Measurements from ENCODE around the gene SEZ6L. TPM values are rescaled to one million over a fixed set of nuclear protein-coding genes. Genes with fewer than 3 reads are reported as not detected.

SEZ6L gene
- polyA plus RNA-seq, 12 donors: 0.35 to 3.6 (median 0.59) TPM; not detected in 2

DNA sequence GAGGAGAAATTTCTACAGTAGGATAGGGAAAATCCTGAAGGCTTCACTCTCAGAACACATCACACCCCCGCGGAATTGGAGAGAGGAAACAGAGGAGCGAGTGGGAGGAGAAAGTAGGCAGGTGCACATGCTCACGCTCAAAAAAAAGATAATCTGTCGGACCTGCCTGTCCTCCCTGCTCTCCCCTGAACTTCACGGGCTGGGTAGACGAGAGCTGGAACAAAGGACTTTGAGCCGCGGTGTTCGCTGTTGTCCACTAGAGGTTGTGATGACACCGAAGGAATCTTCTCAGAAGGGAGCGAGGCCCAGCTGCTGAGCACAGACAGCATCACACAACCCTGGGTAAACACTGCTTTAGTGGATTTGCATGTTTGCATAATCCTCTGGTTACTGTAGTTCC lies 5.0 kb downstream of the SEZ6L start:
- no peak for DNase-seq

DNA sequence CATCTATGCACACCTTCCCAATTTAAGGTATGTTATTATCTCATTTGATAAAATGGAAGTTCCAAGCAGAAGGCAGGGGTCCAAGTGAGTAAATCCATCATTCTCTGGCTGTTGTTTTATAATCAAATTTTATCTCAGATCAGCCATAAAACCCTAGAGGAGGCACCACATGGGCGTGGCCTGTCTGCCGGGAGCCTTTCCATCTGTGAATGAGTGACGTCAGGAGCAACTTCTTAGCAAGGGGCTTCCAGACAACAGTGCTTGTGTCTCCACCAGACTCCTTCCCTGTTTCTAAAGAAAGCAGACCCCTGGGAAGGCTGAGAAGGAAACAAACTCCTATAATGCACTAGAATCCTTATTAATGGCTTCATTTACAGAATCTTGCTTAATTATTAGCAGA lies 13.5 kb downstream of the SEZ6L start:
- no peak for DNase-seq

GRCh38 chr22:26185190-26185589 lies 15.9 kb downstream of the SEZ6L start:
- DNase-seq: no peak

GRCh38 chr22:26188341-26188740 lies 19.1 kb downstream of the SEZ6L start:
- DNase-seq: no peak

GRCh38 chr22:26194313-26194712 lies 25.1 kb downstream of the SEZ6L start:
- DNase-seq: no peak

- DNase-seq: no peak
Observed at GRCh38 chr22:26194877-26195276, 25.6 kb downstream of the SEZ6L start.

DNA sequence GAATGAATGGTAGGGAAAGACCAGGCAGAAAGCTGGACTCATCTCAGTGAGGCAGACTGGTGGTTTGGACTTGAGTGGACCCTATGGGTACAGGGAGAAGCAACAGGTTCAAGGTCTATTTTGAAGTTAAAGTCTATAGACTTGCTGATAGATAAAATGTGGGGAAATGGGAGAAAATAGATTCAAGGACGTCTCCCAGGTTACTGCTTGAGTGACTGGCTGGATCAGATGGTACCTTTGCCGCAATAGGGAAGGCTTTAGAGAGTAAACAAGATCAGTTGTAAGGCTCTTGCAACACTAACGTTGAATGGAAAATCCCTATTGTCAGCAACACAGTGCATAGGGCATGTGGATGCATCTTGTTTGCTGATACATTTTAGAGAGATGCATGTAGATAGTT lies 27.4 kb downstream of the SEZ6L start:
- DNase-seq: no peak

DNA sequence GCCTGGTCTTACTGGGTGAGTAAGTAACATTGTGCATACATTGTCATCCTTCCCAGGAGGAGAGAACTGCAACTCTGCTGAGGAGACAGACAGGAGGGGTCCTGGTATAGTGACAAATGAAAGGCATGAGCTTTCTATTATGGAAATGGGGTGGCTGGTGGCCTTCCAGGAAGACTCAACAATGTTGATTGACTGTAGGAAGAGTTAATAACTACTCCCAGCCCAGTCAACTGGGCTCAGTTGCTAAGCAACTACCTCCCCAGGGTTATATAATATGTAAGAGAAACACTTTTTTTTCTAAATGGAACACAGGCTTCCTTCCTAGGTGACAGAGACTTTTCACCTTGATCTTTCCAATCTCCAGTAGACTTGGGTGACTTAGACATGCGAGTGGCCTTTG lies 28.2 kb downstream of the SEZ6L start:
- DNase-seq: no peak

- DNase-seq: no peak
Observed at GRCh38 chr22:26199665-26200064, 30.4 kb downstream of the SEZ6L start.

DNA sequence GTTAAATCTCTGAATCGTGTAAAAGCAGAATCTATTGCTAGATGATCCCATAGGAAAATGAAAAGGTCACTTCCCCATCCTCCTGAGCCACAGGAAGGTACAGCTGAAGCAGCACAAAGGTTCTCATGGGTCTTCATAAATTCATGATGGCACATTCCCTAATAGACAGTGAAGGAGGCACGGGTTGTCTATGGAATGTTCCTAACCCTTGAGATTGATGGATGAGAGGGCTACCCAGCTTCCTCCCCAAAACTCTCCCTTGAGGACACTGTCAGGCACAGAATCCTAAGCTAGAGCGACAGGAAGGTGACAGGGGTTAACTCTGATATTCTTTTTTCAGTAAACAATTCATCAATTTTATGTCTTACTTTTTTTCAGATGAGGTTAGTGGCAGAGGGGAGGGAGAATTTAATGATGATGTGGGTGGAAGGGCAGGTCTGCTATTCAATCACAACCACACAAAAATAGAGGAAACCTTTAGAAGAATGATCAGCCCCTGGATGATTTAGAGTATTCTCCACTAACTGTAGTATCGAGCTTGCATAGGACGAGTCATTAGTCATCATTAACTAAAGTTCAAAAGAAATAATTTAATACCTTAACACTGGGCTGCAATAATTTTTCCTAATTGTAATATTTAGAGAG lies 33.1 kb downstream of the SEZ6L start:
- DNase-seq: no peak

GRCh38 chr22:26205494-26205893 lies 36.2 kb downstream of the SEZ6L start:
- no peak for DNase-seq

- no peak for DNase-seq
Observed at GRCh38 chr22:26210334-26210733, 41.1 kb downstream of the SEZ6L start.

GRCh38 chr22:26213826-26214225 lies 44.6 kb downstream of the SEZ6L start:
- no peak for DNase-seq

DNA sequence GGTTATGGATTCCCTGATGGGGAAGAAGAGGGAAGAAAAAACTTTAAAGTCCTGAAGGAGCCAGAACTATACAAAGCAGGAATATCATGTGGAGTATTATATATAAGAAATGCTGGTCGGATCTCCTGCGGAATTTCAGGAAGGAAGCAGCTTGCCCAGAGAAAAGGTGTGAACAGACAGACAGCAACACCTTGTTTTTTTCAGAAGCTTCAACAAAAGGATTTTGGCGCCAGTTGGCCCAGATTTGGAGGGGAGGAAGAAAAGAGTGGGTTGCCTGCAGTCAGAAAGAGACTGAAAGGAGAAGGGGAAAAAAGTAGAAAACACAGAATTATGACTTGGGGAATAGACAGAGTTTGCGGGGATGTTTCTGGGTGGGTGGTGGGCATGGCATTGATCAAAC lies 45.2 kb downstream of the SEZ6L start:
- DNase-seq: no peak

DNA sequence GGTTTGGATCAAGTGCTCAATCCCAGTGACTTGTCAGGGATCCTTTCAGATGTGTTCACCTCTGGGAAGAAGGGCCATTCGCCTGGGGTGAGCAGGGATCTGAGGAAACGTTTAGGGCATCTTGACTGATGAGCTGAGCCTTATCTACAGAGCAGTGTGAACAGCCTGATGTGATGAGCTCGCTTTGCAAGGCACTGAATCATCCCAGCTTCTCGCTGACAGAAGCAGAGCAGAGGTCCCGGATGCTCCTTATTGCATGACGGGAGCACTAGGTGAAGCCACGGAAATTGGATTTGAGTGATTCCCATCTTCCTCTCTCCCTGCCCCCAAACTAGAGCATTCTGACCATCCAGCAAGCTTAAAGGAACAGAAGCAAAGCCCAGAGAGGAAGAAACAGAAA lies 46.5 kb downstream of the SEZ6L start:
- DNase-seq: no peak

DNA sequence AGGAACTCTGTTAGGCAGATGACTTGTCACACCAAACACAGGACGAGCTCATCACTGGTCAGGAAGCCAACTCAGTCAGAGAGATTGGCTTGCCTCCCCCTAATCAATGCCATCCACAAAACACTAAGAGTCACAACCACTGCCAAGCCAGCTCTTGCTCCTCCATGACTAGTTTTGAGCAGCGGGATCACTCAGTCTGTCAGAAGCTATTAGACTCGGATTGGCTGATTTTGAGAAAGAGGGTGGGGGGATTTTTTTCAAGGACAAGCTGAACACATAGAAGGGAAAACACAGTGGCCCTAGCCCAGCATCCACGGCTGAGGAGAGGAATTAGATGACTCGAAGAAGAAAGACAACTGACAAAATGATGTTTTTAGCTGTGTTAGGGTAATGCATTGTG lies 55.9 kb downstream of the SEZ6L start:
- no peak for DNase-seq

DNA sequence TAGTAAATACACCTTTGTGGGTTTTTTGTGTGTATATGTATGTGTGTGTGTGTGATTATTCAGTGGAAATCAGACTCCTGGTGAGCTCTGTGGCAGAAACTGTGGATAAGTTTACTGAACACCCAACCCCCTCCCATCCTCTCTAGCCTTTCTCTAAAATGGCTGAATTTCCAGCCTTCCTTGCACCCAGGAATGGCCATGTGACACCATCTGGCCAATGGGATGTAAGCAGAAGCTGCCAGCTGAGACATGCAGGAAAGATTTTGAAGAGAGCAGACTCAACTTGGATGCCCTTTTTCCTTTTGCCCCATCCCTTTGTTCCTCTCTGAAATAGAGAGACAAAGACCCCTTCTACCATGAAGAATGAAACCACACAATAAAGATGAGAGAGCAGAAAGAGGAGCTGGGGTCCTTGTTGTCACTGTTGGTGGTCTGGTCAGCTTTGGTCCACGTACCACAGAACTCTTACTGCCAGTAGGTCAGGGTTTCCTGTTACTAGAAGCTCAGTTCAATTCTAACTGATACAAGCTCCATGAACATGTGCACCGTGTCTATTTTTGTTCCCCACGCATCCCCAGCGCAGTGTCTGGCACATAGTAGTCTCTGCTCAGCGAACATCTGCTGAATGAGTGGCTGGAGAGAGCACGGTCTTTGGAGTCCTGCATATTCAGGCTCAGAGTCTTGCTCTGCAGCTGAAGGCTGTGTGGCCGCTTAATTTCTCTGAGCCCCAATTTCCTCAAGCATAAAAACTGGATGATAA lies 57.5 kb downstream of the SEZ6L start:
- DNase-seq: no peak

GRCh38 chr22:26229910-26230309 lies 60.6 kb downstream of the SEZ6L start:
- no peak for DNase-seq

DNA sequence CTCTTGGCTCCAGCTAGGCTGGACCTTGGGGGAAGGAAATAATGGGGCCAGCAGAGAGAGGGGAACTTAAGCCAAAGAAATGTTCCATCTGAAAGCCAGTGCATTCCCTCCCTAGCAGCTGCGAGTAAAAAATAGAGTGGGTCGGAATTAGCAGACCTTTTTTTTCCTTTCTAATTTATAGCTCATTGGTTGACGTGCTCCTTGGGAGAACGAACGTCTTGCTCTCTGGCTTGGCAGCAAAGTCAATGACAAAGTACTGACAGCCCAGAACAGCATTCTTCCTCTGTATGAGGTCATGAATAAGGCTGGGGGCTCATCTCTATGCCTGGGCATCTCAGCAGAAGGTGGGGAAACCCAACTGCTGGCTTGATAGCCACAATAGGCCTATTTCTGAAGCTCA lies 65.0 kb downstream of the SEZ6L start:
- DNase-seq: peak; percentile 32

GRCh38 chr22:26235792-26236487 lies 66.7 kb downstream of the SEZ6L start:
- no peak for DNase-seq

GRCh38 chr22:26236991-26237390 lies 67.7 kb downstream of the SEZ6L start:
- no peak for DNase-seq

DNA sequence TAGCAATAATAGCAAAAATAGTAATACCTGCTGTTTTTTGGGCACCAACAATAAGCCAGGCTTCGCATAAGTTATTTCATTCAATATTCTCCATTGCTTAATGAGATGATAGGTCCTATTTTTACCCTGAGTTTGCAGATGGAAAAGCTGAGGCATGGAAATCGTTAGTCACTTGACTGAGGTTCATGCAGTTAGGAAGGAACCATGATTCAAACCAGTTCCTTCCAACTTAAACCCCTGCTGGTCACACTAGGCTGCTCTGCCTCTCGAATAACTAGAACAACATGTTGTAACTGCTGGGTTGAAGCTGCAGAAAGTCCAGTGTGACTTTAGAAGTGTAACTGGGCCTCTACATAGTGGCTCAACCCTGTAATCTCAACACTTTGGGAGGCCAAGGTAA lies 69.3 kb downstream of the SEZ6L start:
- no peak for DNase-seq

DNA sequence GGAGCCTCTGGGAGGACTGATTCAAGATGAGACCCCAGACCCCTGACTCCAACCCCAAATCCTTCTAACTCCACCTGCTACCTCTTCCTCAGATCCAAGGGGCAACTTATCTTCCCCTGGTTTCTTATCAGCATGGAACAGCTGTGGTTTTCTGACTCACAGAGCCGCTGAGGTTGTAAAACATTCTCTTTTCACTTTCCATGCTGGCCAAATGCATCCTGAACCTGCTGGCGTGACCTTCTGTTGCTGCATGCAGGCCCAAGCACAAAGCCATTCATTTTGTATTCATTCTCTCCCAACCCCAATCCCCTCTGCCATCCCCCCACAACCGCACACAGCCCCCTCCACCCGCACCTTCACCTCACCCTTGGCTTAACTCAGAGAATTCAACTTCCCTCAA lies 70.3 kb downstream of the SEZ6L start:
- DNase-seq: no peak
